ENCODE measurements around the gene RETNLB.

RETNLB gene, protein sequence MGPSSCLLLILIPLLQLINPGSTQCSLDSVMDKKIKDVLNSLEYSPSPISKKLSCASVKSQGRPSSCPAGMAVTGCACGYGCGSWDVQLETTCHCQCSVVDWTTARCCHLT

DNA sequence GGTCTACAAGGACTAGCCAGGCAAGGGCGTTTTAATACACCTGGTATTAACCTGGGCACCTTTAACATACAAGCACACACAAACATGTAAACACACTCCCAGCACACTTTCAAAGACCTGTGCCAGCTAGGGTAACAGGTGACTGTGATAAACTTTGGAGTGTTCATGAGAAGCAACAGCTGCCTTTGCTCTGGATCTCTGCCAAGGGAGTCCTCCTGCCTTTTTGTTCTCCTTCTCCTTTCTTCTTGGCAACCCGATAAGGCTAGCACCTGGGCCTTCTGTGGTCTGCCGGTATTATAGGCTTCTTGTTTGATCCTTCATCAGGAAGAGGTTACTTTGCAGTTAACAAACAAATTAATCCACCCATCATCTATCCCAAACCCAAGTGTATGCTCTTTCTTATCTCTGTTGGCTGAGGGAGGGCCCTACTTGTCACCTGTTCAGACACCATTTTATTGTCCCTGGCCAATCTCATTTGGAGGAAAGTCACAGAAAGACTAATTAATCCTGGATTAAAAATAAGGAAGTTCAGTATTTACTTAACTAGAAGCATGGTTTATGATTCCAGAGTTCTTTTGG is at the start of gene RETNLB:
RETNLB (minus strand) TSS at position 7 of the 579 bp plus-strand sequence. CDS start 225 bp downstream, outside the sequence.
- DNase-seq: no peak

DNA sequence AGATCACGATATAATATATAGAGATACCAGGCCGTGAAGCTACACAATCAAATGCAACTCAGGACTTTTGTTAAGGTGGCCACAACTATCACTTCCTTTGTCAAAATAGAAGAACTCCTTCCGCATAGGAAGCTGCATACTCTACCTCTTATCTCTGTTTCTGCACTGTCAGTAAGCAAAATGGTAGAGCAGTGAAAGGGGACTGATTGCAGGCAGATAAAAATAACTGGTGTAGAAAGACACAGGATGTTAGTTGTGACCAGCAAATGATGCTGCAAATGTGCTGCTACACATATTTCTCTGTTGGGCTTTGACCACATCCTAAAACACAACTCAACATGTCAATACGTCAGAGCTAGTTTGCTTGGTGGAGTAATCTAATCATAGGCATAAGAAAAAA is 49.1 kb upstream of the RETNLB start:
- DNase-seq: no peak

DNA sequence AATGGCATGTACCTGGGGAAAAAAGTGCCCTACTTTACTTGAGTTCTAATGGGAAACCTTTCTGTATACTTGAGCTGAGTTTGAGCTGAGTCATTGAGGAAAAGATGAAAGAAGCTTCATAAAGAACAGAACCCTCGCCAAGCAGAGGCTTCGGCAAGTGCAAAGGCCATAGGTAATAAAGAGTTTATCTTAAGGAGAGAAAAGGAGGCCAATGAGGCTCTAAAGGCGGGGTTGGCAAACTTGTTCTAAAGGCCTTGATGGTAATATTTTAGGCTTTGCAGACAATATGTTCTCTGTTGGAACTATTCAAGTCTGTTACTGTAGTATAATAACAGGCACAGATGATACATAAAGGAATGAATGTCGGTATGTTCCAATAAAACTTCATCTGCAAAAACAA is 47.8 kb upstream of the RETNLB start:
- no peak for DNase-seq

DNA sequence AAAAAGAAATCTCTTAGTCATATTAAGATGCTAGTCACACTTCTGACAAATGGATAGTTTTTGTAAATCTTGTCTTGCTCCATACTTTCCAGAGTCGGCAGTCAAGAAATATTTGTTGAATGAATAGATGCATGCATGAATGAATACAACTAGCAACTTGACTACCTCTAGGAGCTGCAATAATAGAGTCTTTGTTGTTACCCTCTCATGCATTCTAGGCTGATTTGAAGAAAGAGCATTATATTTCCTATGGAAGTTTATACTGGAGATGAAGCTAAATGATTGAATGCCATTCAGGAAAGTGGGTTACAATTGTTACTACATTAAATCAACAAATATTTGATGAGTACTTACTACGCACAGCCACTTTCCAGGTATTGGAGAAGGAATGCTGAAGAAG is 47.2 kb upstream of the RETNLB start:
- DNase-seq: no peak

DNA sequence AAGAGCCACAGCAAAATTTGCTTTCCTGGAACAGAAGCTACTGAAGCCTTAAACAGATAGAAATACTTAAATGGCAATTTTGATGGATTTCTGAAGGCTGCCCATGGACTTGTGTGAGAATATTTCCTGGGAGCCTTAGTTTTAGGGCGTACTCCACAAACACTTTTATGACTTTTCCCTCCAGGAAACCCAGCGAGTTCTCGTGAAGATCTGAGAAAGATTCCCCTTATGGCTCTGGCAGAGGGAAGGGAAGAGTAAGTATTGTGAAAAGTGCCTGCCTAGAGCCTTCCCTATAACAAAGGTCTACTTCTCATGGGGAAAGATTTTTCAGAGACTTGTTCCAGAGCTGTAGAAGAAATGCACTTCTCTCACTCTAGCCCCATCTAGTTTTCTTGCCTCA is 34.3 kb upstream of the RETNLB start:
- no peak for DNase-seq

DNA sequence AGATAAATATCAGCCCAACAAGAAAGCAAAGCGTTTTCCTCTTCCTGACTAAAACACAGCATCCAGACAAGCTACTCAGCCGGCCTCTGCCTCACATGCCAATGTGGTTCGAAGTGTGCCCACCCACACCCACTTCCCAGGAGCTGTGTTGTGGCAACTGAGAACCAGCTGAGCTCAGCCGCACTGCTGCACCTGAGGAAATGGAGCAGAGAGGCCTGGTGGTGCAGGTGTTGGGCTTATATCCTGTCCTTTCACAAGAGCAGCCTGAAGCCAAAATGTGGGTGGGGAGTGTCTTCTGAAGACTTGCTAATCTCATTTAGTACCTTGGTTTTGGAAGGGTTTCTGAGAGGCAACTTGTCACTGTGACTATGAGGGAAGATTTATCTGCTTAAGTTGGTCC is 23.0 kb upstream of the RETNLB start:
- DNase-seq: peak; percentile 21

DNA sequence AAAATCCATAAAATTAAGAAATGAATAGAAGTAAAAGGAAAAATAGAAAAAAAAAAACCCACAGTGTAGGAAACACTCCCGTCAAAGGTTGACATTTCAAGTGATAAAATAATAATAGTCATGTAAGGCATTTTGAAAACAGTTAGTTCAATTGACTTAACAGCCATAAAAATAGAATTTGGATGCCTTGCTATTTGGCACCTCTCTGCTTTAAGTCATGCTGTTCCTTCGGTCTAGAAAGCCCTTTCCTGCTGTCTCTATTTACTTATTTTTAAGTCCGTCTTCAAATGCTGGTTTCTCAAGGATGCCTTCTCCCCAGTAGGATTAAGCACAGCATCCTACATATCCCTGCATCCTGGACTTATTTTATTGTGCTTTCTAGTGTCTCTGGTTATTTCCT is 22.3 kb upstream of the RETNLB start:
- no peak for DNase-seq

DNA sequence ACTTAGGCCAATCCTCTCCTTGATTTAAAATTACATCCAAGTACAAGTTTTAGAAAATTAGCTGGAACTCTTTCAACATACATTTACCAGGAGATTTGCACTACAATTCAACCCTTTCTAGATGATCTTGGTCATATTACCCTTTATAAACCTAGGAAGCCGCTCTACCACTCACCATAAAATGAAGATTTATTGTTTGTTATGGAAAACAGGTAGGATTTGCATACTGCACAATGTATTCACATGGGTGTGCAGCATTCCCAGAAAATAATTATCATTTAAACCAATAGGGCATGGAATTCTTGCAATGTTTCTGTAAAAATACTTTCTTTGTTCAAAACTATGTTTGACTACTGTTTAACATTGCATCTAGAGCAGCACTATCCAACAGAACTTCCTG is 18.4 kb upstream of the RETNLB start:
- no peak for DNase-seq

DNA sequence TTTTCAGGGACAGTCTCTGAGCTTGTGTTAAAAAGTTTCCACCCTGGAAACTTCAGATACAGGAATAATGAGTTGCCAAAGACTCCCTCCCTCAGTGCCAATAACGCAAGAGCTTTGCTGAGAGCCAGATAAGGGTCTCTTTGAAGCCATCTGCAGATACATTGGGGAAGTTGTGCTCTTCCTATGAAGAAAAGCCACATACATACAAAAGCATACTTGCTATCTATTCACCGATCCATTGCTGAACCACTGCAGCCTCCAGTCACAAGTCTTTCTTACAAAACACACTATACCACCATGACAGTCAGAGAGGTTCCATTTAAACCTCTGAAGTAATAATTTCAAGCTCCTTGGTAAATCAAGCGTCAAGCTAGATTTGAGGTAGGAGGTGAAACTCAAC is 10.0 kb upstream of the RETNLB start:
- no peak for DNase-seq

DNA sequence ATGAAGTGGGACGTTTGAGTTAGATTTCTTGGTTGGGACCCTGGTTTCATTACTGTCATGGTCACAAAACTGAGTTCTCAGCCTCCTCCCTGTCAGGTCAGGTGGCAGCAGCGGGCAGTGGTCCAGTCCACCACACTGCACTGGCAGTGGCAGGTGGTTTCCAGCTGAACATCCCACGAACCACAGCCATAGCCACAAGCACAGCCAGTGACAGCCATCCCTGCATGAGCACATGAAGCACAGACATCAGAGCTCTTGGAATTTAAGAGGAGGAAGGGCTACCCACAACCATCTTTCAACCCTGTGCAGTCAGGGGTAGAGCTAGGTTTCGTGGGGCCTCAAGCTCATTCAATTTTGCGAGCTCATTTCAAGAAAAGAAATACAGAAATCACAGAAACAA is 1.5 kb downstream of the RETNLB start:
- no peak for DNase-seq

DNA sequence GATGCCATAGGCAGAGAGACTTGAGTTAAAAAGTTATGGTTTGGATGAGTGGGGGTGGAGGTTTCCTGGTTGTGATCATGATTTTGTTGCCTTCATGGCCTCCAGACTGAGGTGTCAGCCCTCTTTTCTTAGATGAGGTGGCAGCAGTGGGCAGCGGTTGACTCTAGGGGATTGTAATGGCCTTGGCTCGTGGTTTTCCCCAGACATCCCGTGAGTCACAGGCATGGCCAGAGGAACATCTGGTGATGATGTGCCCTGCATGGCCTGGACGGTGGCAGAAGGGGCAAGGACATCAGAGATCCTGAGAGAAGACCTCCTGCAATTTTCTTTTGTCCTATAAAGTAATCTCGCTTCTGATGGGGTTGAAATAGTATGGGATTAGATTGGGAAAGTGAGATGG is 12.4 kb downstream of the RETNLB start:
- DNase-seq: no peak

DNA sequence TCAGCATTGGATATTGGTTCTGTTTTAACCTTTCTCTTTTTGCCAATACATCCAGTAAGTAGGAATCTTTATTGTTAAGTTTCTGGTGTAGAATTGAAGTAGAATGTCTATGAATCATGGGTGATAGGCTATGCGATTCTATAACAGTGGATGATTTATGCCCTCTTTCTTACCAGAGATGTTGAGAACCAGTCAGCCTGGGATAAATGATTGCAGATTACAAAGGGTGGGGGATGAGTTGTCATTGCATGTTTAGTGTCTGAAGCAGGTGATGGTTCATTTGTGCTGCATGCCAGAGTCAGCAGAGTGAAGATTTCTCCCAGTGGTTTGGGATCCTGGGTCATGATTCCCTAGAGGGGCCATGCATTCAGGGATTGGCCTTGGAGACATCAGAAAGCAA is 14.3 kb downstream of the RETNLB start:
- no peak for DNase-seq

DNA sequence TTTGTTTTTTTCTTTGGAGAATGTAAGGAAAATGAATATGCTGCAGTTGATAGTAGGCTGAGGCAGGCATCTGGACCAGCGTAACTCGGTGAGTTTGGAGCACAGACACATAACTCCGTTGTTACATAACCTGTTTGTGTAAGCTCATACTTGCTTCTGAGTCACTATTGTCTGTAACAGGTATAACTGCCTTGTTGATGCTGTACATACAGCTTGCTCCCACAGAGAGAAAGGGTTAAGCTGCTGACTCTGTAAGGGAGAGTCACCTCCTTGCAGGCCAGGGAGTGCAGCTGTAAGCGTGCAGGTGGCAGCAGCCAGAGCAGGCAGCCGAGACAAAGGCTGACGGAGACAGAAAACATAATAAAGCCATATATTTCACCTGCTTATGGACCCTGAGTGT is 20.4 kb downstream of the RETNLB start:
- DNase-seq: no peak

DNA sequence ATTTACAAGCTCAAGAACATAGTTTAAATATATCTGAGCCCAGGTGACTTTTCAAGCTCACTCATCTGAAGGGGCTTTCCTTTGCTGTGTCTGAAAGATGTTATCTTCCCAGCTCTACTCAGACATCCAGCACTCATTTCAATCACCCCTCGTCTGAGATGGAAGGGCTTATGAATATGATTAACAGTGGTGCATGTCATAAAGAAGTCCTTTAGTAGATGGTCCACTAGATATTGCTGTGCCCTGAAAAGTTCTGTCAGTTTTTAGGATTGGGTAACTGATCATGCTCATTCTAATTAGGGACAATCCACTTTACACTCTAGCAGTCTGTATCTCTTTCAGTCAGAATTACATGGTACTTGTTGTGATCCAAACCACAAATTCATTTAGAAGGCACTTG is 28.3 kb downstream of the RETNLB start:
- DNase-seq: no peak

DNA sequence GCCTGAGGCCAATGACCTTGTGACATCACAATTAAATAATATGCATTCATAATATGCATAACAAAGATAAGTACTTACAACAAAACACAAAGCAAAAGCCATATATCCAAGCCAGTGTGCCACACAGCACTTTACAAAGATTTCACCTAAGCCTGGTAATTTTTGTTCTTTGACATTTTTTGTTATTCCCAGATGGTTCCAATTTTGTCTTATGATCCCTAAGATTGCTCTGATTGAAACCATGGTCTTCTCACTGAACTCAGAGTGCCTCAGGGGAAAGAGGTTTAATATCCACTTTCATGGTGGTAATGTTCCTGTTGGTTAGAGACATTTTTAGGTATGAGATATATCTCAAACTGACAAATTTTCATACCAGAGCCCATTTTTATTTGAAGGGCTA is 29.1 kb downstream of the RETNLB start:
- DNase-seq: no peak

DNA sequence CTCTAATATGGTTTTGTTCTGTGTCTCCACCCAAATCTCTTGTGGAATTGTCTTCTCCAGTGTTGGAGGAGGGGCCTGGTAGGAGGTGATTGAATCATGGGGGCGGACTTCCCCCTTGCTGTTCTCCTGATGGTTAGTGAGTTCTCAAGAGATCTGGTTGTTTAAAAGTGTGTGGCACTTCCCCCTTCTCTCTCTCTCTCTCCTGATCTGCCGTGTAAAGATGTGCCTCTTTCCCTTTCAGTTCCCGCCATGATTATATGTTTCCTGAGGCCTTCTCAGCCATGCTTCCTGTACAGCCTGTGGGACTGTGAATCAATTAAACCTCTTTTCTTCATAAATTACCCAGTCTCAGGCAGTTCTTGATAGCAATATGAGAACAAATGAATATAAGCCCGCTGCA is 33.1 kb downstream of the RETNLB start:
- DNase-seq: no peak

DNA sequence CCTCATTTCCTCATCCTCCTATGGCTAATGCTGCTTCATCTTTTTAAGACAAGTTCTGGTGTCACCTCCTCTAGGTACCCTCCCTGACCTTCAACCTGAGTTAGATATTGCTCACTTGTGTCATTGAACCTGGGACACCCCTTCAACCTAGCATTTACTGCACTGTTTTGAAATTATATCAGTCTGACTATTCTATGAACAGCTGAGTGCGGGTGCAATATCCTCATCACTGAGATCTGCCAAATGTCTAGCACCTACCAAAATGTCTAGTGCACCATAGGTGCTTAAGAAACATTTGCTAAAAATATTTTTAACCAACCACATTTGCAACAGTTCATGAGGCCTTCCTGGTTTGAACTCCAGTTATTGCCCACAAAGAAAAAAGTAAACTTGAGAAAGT is 34.5 kb downstream of the RETNLB start:
- no peak for DNase-seq

DNA sequence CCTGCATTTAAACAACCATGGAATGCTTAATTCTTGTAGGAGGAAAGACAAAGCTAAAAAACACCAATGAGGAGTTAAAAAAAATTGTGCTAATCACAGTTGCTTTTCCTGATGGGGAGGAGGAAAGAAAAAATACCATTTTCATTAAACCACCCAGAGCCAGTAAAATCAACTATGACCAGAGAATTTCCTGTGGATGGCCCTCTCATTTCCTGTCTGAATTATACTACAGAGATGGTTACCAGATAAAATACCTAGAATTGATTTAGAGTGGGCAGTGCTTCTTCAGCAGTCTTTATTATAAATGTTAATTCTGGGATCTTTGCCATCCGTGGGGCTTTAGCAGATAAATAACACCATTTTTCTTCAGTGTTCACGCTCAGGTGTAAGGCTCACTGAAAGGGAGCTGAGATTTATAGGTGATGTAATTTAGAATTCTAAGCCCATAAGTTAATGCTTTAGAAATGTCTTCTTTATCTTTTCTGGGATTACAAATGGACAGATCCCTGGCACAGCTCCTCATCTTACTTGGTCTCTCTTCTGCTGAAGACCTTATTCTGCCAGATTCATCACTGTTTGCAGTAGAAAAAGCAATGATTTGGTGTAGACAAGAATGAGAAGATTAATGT is 37.9 kb downstream of the RETNLB start:
- no peak for DNase-seq

DNA sequence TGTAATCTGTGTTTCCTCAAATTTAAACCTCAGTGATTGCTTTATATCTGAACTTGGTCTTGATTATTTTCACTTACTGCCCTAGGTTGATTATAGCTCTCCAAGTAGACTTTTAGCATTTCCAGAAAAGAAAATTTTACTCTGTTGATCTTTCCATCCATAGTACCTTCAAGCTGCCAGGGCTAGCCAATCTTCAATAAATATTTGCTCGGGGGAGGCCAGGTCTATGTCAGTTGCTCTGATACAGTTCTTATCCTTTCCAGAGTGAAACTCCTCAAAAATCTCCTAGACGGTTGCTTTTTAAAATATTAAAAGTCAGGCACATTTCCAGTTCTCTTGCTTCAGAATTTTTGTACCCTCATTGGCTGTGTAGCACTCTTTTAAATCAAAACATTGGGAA is 38.8 kb downstream of the RETNLB start:
- DNase-seq: no peak

DNA sequence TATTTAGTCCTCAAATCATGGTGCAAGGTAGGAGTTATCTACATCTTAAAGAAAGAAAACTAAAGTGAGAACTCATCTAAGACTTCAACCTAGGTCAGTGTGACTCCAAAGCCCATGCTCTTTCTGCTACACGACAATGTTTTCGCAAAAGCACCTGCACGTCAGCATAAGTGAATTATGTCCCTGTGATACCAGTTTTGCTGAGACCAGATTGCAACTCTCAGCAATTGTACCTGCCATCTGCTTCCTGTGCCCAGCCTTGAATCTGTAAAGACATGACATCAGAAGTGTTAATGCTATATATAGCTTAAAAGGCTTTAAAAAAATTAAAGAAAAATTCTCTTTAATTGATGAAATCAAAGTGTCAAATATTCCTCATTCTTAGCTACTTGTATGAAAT is 43.4 kb downstream of the RETNLB start:
- DNase-seq: no peak

DNA sequence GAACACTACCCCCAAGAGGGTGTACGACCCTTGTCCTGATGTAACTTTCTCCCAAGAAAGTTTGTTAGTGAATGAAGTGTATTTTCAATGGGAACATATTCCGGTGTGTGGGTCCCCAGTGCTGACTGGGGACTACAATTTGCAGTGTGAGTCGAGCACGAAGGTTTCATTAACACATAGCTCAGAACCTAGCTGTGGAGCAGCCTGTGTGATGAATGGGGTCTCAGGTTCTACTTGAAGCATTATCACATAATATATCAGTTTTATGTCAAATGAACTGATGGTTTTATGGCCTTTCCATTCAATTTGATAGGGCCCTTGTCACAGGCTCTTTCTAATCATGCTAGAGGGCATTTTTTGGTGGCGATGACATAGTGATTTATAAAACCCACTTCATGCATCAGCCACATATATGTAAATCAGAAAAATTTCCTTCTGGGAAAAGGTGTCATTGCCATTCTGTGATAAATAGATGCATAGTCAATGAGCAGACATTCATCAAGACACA is 44.1 kb downstream of the RETNLB start:
- no peak for DNase-seq
